ENCODE measurements around the gene NRCAM.

NRCAM gene

GRCh38 chr7:108380517-108380916 is 75.7 kb downstream of the NRCAM start:
- no peak for TF ChIP-seq POLR2A (IDR thresholded peaks at IDR 0.05; ENCODE audit: low read length)
- TF ChIP-seq GATA1 (IDR thresholded peaks at IDR 0.05; ENCODE audit: low read depth, low read length), result no peak
- no peak for DNase-seq

GRCh38 chr7:108376206-108376605 is 80.0 kb downstream of the NRCAM start:
- DNase-seq, result no peak
- TF ChIP-seq GATA1 (IDR thresholded peaks at IDR 0.05; ENCODE audit: low read depth, low read length), result no peak
- TF ChIP-seq POLR2A (IDR thresholded peaks at IDR 0.05; ENCODE audit: low read length), result no peak

- TF ChIP-seq GATA1 (IDR thresholded peaks at IDR 0.05; ENCODE audit: low read depth, low read length) (no peak), POLR2A (IDR thresholded peaks at IDR 0.05; ENCODE audit: low read length) (no peak)
- no peak for DNase-seq
Observed at GRCh38 chr7:108375668-108376067, 80.6 kb downstream of the NRCAM start.

DNA sequence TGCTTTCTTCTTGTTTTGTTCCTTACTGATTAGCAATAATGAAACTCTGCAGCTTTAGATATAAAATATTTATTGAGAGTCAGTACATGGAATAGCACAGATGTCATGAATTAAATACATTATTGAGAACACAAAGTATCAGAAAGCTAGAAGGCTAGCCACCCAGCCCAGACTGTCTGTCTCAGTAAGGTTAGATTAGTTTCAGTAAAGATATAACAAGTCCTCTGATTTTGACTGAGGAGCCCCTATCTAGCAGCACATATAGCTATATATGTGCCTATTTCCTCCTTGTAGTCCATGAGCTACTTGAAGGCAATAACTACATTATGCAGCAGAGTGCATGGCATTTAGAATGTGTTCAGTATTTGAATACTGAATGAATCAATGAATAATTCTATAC is 81.3 kb downstream of the NRCAM start:
- TF ChIP-seq POLR2A (IDR thresholded peaks at IDR 0.05; ENCODE audit: low read length) (no peak), GATA1 (IDR thresholded peaks at IDR 0.05; ENCODE audit: low read depth, low read length) (no peak)
- no peak for DNase-seq

GRCh38 chr7:108372618-108373017 is 83.6 kb downstream of the NRCAM start:
- no peak for DNase-seq
- TF ChIP-seq GATA1 (IDR thresholded peaks at IDR 0.05; ENCODE audit: low read depth, low read length) (no peak), POLR2A (IDR thresholded peaks at IDR 0.05; ENCODE audit: low read length) (no peak)

DNA sequence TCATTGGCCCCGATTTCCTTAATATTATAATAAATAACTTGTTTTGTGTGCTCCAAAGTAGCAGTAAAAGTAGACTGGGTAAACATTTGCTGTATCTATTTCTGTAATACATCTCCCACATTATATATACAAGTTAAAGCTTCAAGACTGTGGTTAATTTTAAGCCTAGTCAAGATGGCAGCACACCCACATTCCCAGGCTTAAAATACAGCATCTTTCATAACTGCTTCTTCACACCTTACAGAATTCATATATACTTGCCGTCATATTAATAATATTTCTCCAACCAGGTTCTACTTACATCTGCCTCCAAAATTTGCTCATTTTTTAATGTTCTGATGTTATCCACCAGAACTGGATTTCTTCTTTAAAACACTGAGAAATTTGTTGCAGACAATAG is 85.6 kb downstream of the NRCAM start:
- no peak for DNase-seq
- no peak for TF ChIP-seq GATA1 (IDR thresholded peaks at IDR 0.05; ENCODE audit: low read depth, low read length)
- TF ChIP-seq POLR2A (IDR thresholded peaks at IDR 0.05; ENCODE audit: low read length), result no peak

GRCh38 chr7:108368466-108368865 is 87.8 kb downstream of the NRCAM start:
- DNase-seq, result no peak
- no peak for TF ChIP-seq POLR2A (IDR thresholded peaks at IDR 0.05; ENCODE audit: low read length)
- TF ChIP-seq GATA1 (IDR thresholded peaks at IDR 0.05; ENCODE audit: low read depth, low read length), result no peak

GRCh38 chr7:108367946-108368345 is 88.3 kb downstream of the NRCAM start:
- TF ChIP-seq POLR2A (IDR thresholded peaks at IDR 0.05; ENCODE audit: low read length) (no peak), GATA1 (IDR thresholded peaks at IDR 0.05; ENCODE audit: low read depth, low read length) (no peak)
- DNase-seq, result no peak

DNA sequence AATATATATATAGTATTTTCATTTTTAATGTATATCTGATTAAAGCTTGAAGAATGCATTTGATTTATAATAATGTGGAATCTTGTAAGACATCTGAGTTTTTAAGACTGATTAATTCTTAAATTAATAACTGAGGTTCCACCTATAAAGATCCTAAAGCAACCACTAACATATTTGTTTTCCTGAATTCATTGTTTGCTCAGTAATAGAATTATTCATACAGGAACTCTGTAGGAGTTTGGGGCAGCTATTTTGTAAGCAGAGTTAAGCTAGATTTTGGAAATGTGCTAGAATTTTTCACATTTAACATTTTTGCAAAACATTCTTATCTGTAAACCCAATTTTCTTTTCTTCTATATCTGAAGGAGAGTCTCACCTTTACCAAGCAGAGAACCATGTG is 88.9 kb downstream of the NRCAM start:
- no peak for DNase-seq
- TF ChIP-seq POLR2A (IDR thresholded peaks at IDR 0.05; ENCODE audit: low read length), result no peak
- no peak for TF ChIP-seq GATA1 (IDR thresholded peaks at IDR 0.05; ENCODE audit: low read depth, low read length)

- TF ChIP-seq POLR2A (IDR thresholded peaks at IDR 0.05; ENCODE audit: low read length) (no peak), GATA1 (IDR thresholded peaks at IDR 0.05; ENCODE audit: low read depth, low read length) (no peak)
- DNase-seq, result no peak
Observed at GRCh38 chr7:108363659-108364058, 92.6 kb downstream of the NRCAM start.

GRCh38 chr7:108360058-108360800 is 96.0 kb downstream of the NRCAM start:
- TF ChIP-seq GATA1 (IDR thresholded peaks at IDR 0.05; ENCODE audit: low read depth, low read length) (no peak), POLR2A (IDR thresholded peaks at IDR 0.05; ENCODE audit: low read length) (no peak)
- no peak for DNase-seq

- no peak for TF ChIP-seq POLR2A (IDR thresholded peaks at IDR 0.05; ENCODE audit: low read length)
- TF ChIP-seq GATA1 (IDR thresholded peaks at IDR 0.05; ENCODE audit: low read depth, low read length), result no peak
- no peak for DNase-seq
Observed at GRCh38 chr7:108358553-108358952, 97.7 kb downstream of the NRCAM start.

DNA sequence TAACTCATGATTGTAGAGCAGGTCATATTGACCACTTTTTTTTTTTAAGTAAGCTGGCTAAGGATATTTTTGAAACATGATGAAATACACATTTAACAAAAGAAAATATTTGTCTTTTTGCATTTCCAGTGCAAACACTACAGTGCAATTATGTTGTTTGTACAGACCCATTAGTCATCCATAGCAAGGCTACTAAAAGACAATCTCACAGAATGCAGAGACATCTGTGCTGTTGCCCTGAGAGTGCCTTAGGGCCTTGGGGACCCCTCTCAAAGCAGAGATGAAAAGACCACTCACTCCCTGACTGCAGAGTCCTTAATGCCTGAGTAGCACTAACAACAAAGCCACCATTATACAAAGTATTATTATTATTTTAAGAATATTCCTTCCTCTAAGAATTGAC is 104.5 kb downstream of the NRCAM start:
- DNase-seq, result no peak
- TF ChIP-seq GATA1 (IDR thresholded peaks at IDR 0.05; ENCODE audit: low read depth, low read length) (no peak), POLR2A (IDR thresholded peaks at IDR 0.05; ENCODE audit: low read length) (no peak)

- DNase-seq, result no peak
Observed at GRCh38 chr7:108348913-108349312, 107.3 kb downstream of the NRCAM start.

GRCh38 chr7:108347616-108348015 is 108.6 kb downstream of the NRCAM start:
- peak in 1 of 2 experiments; percentile 5 for DNase-seq
- TF ChIP-seq GATA1 (IDR thresholded peaks at IDR 0.05; ENCODE audit: low read depth, low read length), result no peak
- TF ChIP-seq POLR2A (IDR thresholded peaks at IDR 0.05; ENCODE audit: low read length), result no peak

More at GRCh38 chr7:108348913-108349312, 107.3 kb downstream of the NRCAM start:
- TF ChIP-seq POLR2A (IDR thresholded peaks at IDR 0.05; ENCODE audit: low read length), result no peak
- no peak for TF ChIP-seq GATA1 (IDR thresholded peaks at IDR 0.05; ENCODE audit: low read depth, low read length)
